Endothelial cell of umbilical vein (primary cell): Measurements from ENCODE around the gene MAN1A2. TPM values are rescaled to one million over a fixed set of nuclear protein-coding genes. Genes with fewer than 3 reads are reported as not detected.

Experiments used
- BruUV-seq: library from RNA; stranded (reverse); fragments of 400-500 nt; replicated peaks from 2 replicates; lab custom pipeline; 2021; lab: Mats Ljungman, UMichigan
- CTCF ChIA-PET: fragments of 300-600, 350-600 bp; sonication (Branson Sonifier 250); formaldehyde crosslinking; loops from one replicate; lab custom pipeline; 2021; ENCODE audit warnings: antibody characterized with exemption, inconsistent platforms; lab: Charles Lee
- POLR2A ChIA-PET: fragments of 300-600, 350-600 bp; sonication (Branson Sonifier 250); formaldehyde crosslinking; loops from one replicate; lab custom pipeline; 2021; ENCODE audit warnings: antibody characterized with exemption, inconsistent platforms; lab: Charles Lee
- DNase-seq: peaks from one replicate; pipeline ENCODE4 v3.0.0-alpha.2; 2011; ENCODE audit warnings: low read depth, low spot score
- FAIRE-seq: peaks from 2 replicates; lab custom pipeline; 2011; peaks lifted over from hg19 to GRCh38; lab: Jason Lieb, UNC
- H2AFZ ChIP-seq: 2 replicates; pipeline ENCODE4 v1.6.0; 2012; ENCODE audit warnings: low read depth, low read length, control low read depth, inconsistent platforms
- H3K27ac ChIP-seq: 2 replicates; pipeline ENCODE4 v1.5.1; 2011; ENCODE audit warnings: low read depth, mild to moderate bottlenecking, control low read depth, low read length, moderate library complexity; ENCODE audit not compliant: insufficient read depth
- H3K27me3 ChIP-seq, 2 experiments: 2 replicates each; pipeline versions ENCODE4 v1.6.0 to v1.6.1; 2011; ENCODE audit warnings: low read length in 2 of 2, mixed read lengths in 1 of 2; ENCODE audit not compliant: control insufficient read depth in 2 of 2, insufficient read depth in 2 of 2
- H3K36me3 ChIP-seq, 2 experiments: 2 replicates in 1 of 2; 3 replicates in 1 of 2; pipeline ENCODE4 v1.5.1; 2011; ENCODE audit warnings: low read length in 2 of 2, mild to moderate bottlenecking in 1 of 2, moderate library complexity in 1 of 2; ENCODE audit not compliant: control insufficient read depth in 2 of 2, insufficient read depth in 2 of 2; ENCODE audit errors: extremely low read depth in 1 of 2
- H3K4me1 ChIP-seq: 3 replicates; pipeline ENCODE4 v1.5.1; 2011; ENCODE audit warnings: mild to moderate bottlenecking, low read length; ENCODE audit not compliant: control insufficient read depth, insufficient read depth; ENCODE audit errors: extremely low read depth
- H3K4me2 ChIP-seq: 2 replicates; pipeline ENCODE4 v1.6.1; 2011; ENCODE audit warnings: low read length, control low read depth, mixed read lengths; ENCODE audit not compliant: insufficient read depth
- H3K4me3 ChIP-seq, 3 experiments: fragments of 200-600 bp in 1 of 3; sonication (generic), shearing (Covaris generic) in 1 of 3; replicated peaks in 1 of 3; 2 replicates each; pipeline ENCODE4 v1.5.1; 2011 to 2016; ENCODE audit warnings: control low read depth in 3 of 3, low read length in 3 of 3, mild to moderate bottlenecking in 2 of 3, inconsistent platforms in 1 of 3, low read depth in 1 of 3, moderate library complexity in 1 of 3; ENCODE audit not compliant: insufficient read depth in 1 of 3
- H3K79me2 ChIP-seq: 2 replicates; pipeline ENCODE4 v1.6.0; 2012; ENCODE audit warnings: low read length, inconsistent platforms; ENCODE audit not compliant: control insufficient read depth, insufficient read depth
- H3K9ac ChIP-seq: replicated peaks from 2 replicates; pipeline ENCODE3; 2011; ENCODE audit warnings: low read length, control low read depth; ENCODE audit not compliant: insufficient read depth; ENCODE audit errors: extremely low read depth
- H3K9me1 ChIP-seq: replicated peaks from 3 replicates; pipeline ENCODE4 v1.6.0; 2011; ENCODE audit warnings: mild to moderate bottlenecking, low read length; ENCODE audit not compliant: control insufficient read depth, insufficient read depth; ENCODE audit errors: extremely low read depth
- H3K9me3 ChIP-seq: replicated peaks from 2 replicates; pipeline ENCODE4 v1.5.1; 2012; ENCODE audit warnings: low read length, inconsistent platforms; ENCODE audit not compliant: control insufficient read depth, insufficient read depth
- H4K20me1 ChIP-seq: replicated peaks from 2 replicates; pipeline ENCODE3; 2011; ENCODE audit warnings: mild to moderate bottlenecking, low read length; ENCODE audit not compliant: control insufficient read depth, insufficient read depth; ENCODE audit errors: extremely low read depth
- CTCF ChIP-seq, 2 donors: IDR thresholded peaks; 1 replicate in 1 of 2; 2 replicates in 1 of 2; pipeline ENCODE4 v1.5.1; 2011; ENCODE audit warnings: low read length in 2 of 2, mild to moderate bottlenecking in 2 of 2, moderate library complexity in 2 of 2, control low read depth in 1 of 2, inconsistent platforms in 1 of 2, low read depth in 1 of 2; ENCODE audit not compliant: insufficient read depth in 1 of 2; ENCODE audit errors: extremely low read depth in 1 of 2
- EZH2 ChIP-seq: IDR thresholded peaks from 2 replicates; pipeline ENCODE4 v1.6.1; 2012; ENCODE audit warnings: borderline replicate concordance, low read depth, mild to moderate bottlenecking, moderate library complexity, low read length, inconsistent platforms; ENCODE audit not compliant: severe bottlenecking
- FOS ChIP-seq: IDR thresholded peaks from 2 replicates; pipeline ENCODE4 v1.6.1; 2011; ENCODE audit warnings: mild to moderate bottlenecking, low read length, moderate library complexity, borderline replicate concordance; ENCODE audit not compliant: insufficient read depth
- GATA2 ChIP-seq: IDR thresholded peaks from 2 replicates; pipeline ENCODE4 v1.7.0; 2011; ENCODE audit warnings: low read depth, mild to moderate bottlenecking, moderate library complexity, mixed read lengths, low read length; ENCODE audit not compliant: insufficient read length, insufficient read depth
- JUN ChIP-seq: IDR thresholded peaks from 2 replicates; pipeline ENCODE4 v1.6.1; 2011; ENCODE audit warnings: borderline replicate concordance, low read depth; ENCODE audit not compliant: insufficient read length, insufficient read depth
- MYC ChIP-seq: IDR thresholded peaks from one replicate; pipeline ENCODE4 v1.6.1; 2011; ENCODE audit warnings: mild to moderate bottlenecking, low read depth, low read length
- POLR2A ChIP-seq: IDR thresholded peaks from 2 replicates; pipeline ENCODE4 v1.6.1; 2012; ENCODE audit warnings: low read depth, mild to moderate bottlenecking, control low read depth, low read length
- POLR2AphosphoS5 ChIP-seq: IDR thresholded peaks from 2 replicates; pipeline ENCODE4 v1.6.1; 2012; ENCODE audit warnings: low read depth, mild to moderate bottlenecking, control low read depth, low read length, moderate library complexity; ENCODE audit not compliant: insufficient read depth
- dilution Hi-C: fragments of 300-500 bp; cut with MboI; formaldehyde crosslinking; loops from one replicate; pipeline ENCODE4 v1.15.0; 2019; ENCODE audit warnings: low sequenced_read_pairs; ENCODE audit not compliant: extremely low pct_ligation_motif_present
- intact Hi-C: fragments of 100-400 bp; cut with micrococcal nuclease; formaldehyde crosslinking; loops from one replicate; pipeline ENCODE4 v1.10.0; 2022
- polyA plus RNA-seq, 4 experiments: library from polyadenylated mRNA; depleted of rRNA in 3 of 4; stranded (reverse) in 3 of 4; unstranded in 1 of 4; fragments of >200 nt; gene quantifications; 2 replicates each; pipeline versions ENCODE4 v1.2.1 to v1.2.3, GENCODE V29; 2011 to 2012; ENCODE audit warnings: missing spikeins in 1 of 4
- total RNA-seq: library from RNA; stranded (reverse); gene quantifications from 2 replicates; pipeline ENCODE4 v1.2.3, GENCODE V29; 2021
- TF ChIP-seq, protein P1 (sequence below): IDR thresholded peaks from 2 replicates; pipeline ENCODE4 v1.6.1; 2011; ENCODE audit not compliant: insufficient read depth, insufficient read length

MAN1A2 gene
- total and polyA plus RNA-seq, 2 donors (not counting 3 experiments of a cell fraction or from before 2014, with no cell fraction given): 13.5 to 36.2 TPM

DNA sequence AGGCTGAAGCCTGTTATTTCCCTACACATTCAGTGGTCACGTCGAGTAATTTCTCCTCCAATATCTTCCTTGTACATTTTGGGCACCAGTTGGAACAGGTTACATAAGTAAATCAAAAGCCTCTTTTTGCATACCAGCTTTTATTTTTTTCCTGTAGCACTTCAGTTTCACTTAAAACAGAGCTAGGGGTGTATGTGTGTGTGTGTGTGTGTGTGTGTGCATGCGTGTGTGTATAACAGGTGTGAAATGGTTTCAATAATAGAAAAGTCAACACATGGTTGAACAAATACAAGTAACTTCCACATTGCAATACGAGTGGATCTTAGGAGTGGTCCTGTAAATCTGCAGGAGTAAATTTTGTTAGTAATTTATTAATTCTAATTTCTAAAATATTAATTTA, 3.0 kb upstream of the MAN1A2 start:
- H3K9me1 ChIP-seq: no peaks in the 10 kb centered on the region
- BruUV-seq: no TSS peak
- no peak overlapping the region for H3K4me2 ChIP-seq
- intact Hi-C loops (loop anchor here (10.0 kb wide), 2 partner anchors 299 to 571 kb away; partner anchors contain the start of gene TTF2), dilution Hi-C loops (no loop called here)
- no peaks in the 10 kb centered on the region for H3K36me3 ChIP-seq
- peaks cover 19% of the 10 kb centered on the region for H3K79me2 ChIP-seq
- peaks cover 24% of the 10 kb centered on the region for H3K4me1 ChIP-seq
- POLR2A ChIA-PET: no interaction called here
- no peaks in the 10 kb centered on the region for H3K9me3 ChIP-seq
- no peak overlapping the region for H3K27ac ChIP-seq
- peaks cover 2% of the 10 kb centered on the region for H4K20me1 ChIP-seq
- H2AFZ ChIP-seq: no peak overlapping the region
- CTCF ChIA-PET: no interaction called here
- H3K27me3 ChIP-seq: peaks cover 0 to 2% of the 10 kb centered on the region in 2 experiments
- H3K9ac ChIP-seq: no peak overlapping the region
- no peak overlapping the region for H3K4me3 ChIP-seq
- no peak for TF ChIP-seq GATA2
- no peak for TF ChIP-seq JUN
- DNase-seq: no peak
- no peak for FAIRE-seq

- Histone ChIP-seq H3K9me3 (no peaks in the 10 kb centered on the region), H3K9me1 (no peaks in the 10 kb centered on the region), H3K36me3 (no peaks in the 10 kb centered on the region), H2AFZ (peak overlapping the region; percentile 82), H3K9ac (peak overlapping the region; percentile 77), H3K79me2 (peaks cover 28% of the 10 kb centered on the region), H3K4me3 (peak overlapping the region; percentile 92 to 96 (median 96)), H4K20me1 (peaks cover 7% of the 10 kb centered on the region), H3K27me3 (no peaks in the 10 kb centered on the region), H3K4me1 (peaks cover 33% of the 10 kb centered on the region), H3K4me2 (peak overlapping the region; percentile 88), H3K27ac (peak overlapping the region; percentile 66)
- intact Hi-C loops (loop anchor here (2.0 to 10.0 kb wide), 6 partner anchors 52 to 569 kb away; partner anchors contain the start of genes TRIM45 and TTF2), dilution Hi-C loops (no loop called here)
- ChIA-PET POLR2A (no interaction called here), CTCF (no interaction called here)
- DNase-seq (no peak), FAIRE-seq (peak; percentile 24)
- TF ChIP-seq, protein P1, sequence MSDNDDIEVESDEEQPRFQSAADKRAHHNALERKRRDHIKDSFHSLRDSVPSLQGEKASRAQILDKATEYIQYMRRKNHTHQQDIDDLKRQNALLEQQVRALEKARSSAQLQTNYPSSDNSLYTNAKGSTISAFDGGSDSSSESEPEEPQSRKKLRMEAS: no peak
- TF ChIP-seq CTCF (IDR thresholded peaks at IDR 0.05; ENCODE audit: extremely low read depth in 1 of 2, insufficient read depth in 1 of 2, low read depth in 1 of 2, low read length in 2 of 2) (no peak), POLR2AphosphoS5 (no peak), MYC (no peak), JUN (no peak), FOS (no peak), POLR2A (no peak), EZH2 (no peak), GATA2 (no peak)
- no TSS peak for BruUV-seq
Measured at GRCh38 chr1:117365350-117366176, 1.7 kb upstream of the MAN1A2 start.
